Spleen (tissue), 7 donors: Measurements from ENCODE around the gene LRRC26.

Experiments used
- CTCF ChIP-seq, 11 experiments: fragments of 200-600 bp in 7 of 11; fragments of 450-650 bp in 4 of 11; sonication (generic) in 4 of 11; IDR thresholded peaks in 8 of 11; conservative IDR thresholded peaks in 3 of 11; 1 replicate in 7 of 11; 2 replicates in 4 of 11; pipeline versions ENCODE4 v1.4.0 to v1.8.0; 2016 to 2021; ENCODE audit warnings: antibody characterized with exemption in 11 of 11, inconsistent platforms in 4 of 11, mild to moderate bottlenecking in 1 of 11
- POLR2A ChIP-seq, 3 donors: fragments of 450-650 bp; IDR thresholded peaks; one replicate each; pipeline ENCODE4 v1.5.1; 2017; ENCODE audit warnings: antibody characterized with exemption in 3 of 3, mild to moderate bottlenecking in 1 of 3
- donor health status: DM: no; HTN: no; CAD: no; lungs with moderate emphysema.
- donor health status: DM: no; HTN: no; CAD: no.
- donor health status: DM: no; HTN: no; CAD: no.

GRCh38 chr9:137149942-137150616 lies 19.8 kb downstream of the LRRC26 start:
- TF ChIP-seq POLR2A (IDR thresholded peaks at IDR 0.05) (no peak), CTCF (IDR thresholded peaks at IDR 0.05 in 8 of 11, conservative IDR thresholded peaks at IDR 0.05 in 3 of 11) (no peak)
